OCI-LY7 (cell line): ENCODE measurements around the gene LIPT2.

ENCODE experiments used
- EZH2phosphoT487 ChIP-seq: fragments of 200-600 bp; sonication (generic); IDR thresholded peaks from 2 replicates; pipeline ENCODE4 v1.6.1; 2018; ENCODE audit warnings: low read depth, borderline replicate concordance, mild to moderate bottlenecking, mixed run types, antibody characterized with exemption, low read length, moderate library complexity, mixed read lengths
- TF ChIP-seq, protein P1 (sequence below): fragments of 200-600 bp; sonication (generic); conservative IDR thresholded peaks from 2 replicates; pipeline ENCODE4 v1.5.1; 2014; ENCODE audit warnings: mild to moderate bottlenecking, antibody characterized with exemption, low read length, moderate library complexity, mixed read lengths

GRCh38 chr11:74476536-74476935 lies 17.0 kb downstream of the LIPT2 start:
- TF ChIP-seq, protein P1, sequence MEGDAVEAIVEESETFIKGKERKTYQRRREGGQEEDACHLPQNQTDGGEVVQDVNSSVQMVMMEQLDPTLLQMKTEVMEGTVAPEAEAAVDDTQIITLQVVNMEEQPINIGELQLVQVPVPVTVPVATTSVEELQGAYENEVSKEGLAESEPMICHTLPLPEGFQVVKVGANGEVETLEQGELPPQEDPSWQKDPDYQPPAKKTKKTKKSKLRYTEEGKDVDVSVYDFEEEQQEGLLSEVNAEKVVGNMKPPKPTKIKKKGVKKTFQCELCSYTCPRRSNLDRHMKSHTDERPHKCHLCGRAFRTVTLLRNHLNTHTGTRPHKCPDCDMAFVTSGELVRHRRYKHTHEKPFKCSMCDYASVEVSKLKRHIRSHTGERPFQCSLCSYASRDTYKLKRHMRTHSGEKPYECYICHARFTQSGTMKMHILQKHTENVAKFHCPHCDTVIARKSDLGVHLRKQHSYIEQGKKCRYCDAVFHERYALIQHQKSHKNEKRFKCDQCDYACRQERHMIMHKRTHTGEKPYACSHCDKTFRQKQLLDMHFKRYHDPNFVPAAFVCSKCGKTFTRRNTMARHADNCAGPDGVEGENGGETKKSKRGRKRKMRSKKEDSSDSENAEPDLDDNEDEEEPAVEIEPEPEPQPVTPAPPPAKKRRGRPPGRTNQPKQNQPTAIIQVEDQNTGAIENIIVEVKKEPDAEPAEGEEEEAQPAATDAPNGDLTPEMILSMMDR = no peak
- TF ChIP-seq EZH2phosphoT487 = no peak
